ENCODE measurements around the gene UGDH. TPM values are rescaled to one million over a fixed set of nuclear protein-coding genes. Genes with fewer than 3 reads are reported as not detected.
"Not testable (repeated sequence)": the region's sequence is repeated elsewhere in the genome, so short reads cannot be mapped to it uniquely, and the experiment has no call there.

The UGDH gene
- total RNA-seq, 1 donor from 2014 or later: 13.7 TPM

DNA sequence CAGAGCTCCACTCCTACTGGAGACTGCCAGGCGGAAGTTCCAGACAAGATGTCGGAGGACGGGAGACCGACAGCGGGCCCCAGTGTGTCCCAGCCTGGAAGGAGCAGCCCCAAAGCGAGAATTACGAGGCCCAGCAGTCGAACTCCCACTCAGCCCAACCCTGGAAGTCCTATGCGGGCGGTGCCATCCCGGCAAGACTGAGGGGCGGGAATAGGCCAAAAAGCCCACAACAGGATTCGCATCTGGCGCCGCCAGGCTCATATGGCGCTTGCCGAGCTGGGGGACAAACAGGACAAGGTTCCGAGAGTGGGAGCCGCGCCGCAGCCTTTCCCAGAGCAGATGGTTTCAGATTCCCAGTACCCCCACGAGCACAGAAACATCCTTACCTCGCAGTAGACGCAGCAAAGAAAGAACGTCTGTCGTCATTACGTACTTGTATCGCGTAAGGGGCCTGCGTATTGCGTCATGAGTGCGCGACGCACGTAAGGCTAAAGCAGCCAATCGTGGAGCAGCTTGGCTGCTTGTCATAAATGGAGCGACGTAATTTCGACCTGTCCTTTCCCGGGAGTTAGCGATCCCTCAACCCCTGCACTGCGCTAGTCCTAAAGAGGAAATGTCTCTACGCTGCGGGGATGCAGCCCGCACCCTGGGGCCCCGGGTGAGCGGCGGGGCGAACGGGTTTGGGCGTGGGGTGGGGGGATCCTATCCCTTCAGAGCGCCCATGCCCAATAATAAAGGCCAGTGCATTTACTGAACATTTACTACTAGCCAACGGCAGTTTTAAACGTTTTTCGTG is 68.5 kb downstream of the UGDH start, which contains the start of the genes LIAS and RPL9:
Gene LIAS, plus strand, starts transcription at position 552 of the 796 bp plus-strand sequence. Its CDS starts 62 bp downstream, at position 614.
Gene RPL9, minus strand, starts transcription at position 418 of the 796 bp plus-strand sequence. CDS start 483 bp downstream, outside the sequence.
- intact Hi-C loops (cut with micrococcal nuclease): no loop called here
- ATAC-seq (peak; percentile 97), DNase-seq (peak; percentile 97)

GRCh38 chr4:39458161-39458504 is 69.1 kb downstream of the UGDH start:
- DNase-seq; intact Hi-C loops (cut with micrococcal nuclease): not testable (repeated sequence)
- ATAC-seq: peak; percentile 1

DNA sequence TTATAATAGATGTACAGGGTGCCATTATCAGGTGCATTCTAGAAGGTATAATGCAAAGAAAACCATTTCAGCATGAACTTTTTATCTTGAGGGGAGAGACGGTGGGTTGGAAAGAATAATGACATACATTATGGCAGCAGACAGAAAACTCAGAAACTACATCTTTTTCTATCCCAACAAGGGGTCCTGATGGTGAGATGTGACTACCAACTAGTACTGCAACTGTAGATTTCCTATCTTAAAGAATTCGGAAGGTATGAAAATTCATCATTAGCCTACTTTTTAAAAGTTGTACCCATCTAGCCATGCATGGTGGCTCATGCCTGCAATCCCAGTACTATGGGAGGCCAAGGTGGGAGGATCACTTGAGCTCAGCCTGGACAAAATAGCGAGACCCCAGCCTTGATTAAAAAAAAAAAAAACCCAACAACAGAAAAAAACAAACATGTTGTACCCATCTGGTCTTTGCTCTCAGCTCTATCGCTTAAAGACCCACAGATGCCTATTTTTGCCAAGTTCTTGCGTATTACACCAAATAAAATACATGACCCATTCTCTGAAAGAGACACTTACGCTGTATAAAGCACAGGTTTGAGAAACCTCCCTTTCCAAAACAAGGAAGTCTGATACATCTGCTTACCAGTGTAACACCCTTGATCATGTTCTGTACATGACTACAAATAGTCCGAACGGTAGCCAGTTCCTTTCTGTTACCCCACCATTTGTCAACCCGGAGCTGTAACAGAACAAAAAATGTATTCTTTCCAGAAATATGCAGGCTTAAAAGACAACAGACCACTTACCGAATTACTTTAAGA is 70.1 kb downstream of the UGDH start:
- intact Hi-C loops (cut with micrococcal nuclease): no loop called here
- no peak for ATAC-seq
- DNase-seq: no peak

GRCh38 chr4:39455486-39455885 is 71.8 kb downstream of the UGDH start:
- DNase-seq (no peak), ATAC-seq (no peak)
- intact Hi-C loops (cut with micrococcal nuclease): no loop called here

DNA sequence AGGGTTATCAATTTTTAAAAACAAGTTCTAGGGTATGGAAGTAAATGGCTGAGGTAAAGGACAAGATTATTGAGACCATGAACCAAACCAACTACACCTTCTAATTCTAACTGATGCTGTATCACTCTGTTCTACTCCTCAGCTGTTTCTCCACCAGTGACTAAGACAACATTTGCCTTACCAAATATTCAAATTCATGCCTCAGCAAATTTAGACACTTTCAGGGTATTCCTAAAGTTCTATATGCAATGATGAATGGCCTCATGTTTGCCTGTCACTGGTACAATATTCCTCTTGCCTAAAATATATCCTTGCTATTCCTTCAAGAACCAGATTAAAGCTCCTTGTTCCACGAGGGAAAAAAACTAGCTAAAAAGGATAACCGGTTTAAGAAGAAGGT is 73.5 kb downstream of the UGDH start:
- no peak for ATAC-seq
- no peak for DNase-seq
- intact Hi-C loops (cut with micrococcal nuclease): no loop called here

DNA sequence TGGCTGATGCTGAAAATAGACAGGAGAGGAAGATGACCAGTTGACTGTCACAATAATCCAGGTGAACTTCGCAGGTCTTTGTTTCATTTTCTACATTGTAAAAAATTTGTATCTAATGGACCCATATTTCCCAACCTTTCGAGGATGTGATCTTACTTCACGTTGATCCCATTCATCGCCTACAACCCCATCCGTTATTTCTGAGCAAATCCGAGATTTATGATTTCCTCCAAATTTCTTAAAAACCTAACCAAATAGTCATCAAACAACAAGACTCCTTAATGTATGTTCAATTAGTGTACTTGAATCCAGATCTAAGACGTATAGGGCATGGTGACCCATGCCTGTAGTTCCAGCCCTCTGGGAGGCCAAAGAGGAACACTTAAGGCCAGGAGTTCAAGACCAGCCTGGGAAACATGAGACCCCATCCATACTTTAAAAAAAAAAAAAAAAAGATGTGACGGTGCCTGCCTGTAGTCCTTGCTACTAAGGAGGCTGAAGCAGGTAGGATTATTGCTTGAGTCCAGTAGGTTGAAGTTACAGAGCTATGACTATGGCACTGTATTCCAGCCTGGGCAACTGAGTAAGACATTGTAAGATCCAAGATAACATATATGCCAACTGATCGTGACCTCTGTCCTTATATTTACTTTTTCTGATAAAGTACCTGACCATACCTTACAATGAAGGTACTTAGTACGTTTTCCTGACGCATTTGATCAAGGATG is 74.2 kb downstream of the UGDH start:
- intact Hi-C loops (cut with micrococcal nuclease): no loop called here
- DNase-seq (no peak), ATAC-seq (no peak)

DNA sequence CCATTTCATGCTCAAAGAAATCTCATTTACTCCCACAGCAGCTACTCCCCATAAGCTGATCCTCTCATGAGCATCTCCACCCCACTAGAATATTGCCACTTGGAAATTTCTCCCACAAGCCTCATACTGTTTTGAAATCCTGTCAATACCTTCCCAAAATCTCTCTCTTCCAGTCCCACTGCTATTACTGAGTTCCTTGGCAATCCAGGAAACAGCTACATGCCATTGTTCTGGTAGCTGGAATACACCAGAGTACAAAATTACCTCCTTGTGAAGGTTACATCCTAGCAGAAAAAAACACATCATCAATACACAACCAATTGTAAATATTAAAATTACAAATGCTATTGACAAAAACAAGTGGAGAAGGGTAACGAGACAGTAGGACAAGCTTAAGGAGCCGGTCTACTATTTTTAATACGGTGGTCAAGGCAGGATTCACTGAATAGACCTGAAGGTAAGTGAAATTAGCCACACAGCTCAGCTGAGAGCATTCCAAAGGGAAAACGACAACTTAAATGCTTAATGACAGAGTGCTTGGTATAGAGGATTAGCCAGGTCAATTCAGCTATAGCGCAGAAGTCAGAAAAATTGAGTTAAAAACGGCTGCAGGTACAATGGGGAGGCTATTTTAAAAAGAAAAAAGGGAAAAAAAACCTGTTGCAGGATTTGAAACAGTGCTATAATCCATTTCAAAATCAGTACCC is 74.9 kb downstream of the UGDH start:
- intact Hi-C loops (cut with micrococcal nuclease): no loop called here
- ATAC-seq (no peak), DNase-seq (no peak)

GRCh38 chr4:39451423-39452023 is 75.7 kb downstream of the UGDH start:
- intact Hi-C loops (cut with micrococcal nuclease): no loop called here
- DNase-seq: no peak
- ATAC-seq: no peak

DNA sequence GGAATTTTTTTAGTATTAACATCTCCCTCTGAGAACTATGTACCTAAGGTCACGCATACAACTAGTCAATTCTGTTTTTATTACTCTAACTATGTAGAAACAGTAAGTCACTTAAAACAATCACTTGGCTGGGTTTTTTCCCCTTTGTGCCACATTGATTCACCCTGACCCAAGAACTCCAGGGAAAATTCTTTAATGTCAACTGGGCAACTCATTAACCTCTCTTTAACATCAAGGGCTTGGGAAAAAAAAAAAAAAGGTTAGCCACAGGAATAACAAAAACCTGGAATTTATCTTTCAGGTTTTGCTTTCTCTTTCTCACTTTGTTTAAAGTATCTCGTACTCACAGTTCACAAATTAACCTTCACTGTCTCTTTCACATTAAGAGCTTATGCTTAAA is 76.6 kb downstream of the UGDH start:
- ATAC-seq (no peak), DNase-seq (no peak)
- intact Hi-C loops (cut with micrococcal nuclease): no loop called here

Other genes starting within 250 kb of the UGDH start
- gene RFC1, start 161.1 kb downstream of the UGDH start, total RNA-seq: 23.3 TPM
- 0.12 TPM for gene KLB, start 120.5 kb downstream of the UGDH start, total RNA-seq
- gene RPL9, start 68.5 kb downstream of the UGDH start, total RNA-seq: 731 TPM
- 36.2 TPM for gene LIAS, start 68.4 kb downstream of the UGDH start, total RNA-seq
- gene SMIM14, start 111.4 kb upstream of the UGDH start, total RNA-seq: 8.7 TPM
- gene UBE2K, start 170.7 kb upstream of the UGDH start, total RNA-seq: 53.8 TPM